GM12801 (cell line): ENCODE results near the gene NINL.

Source experiments
- CTCF ChIP-seq: IDR thresholded peaks from one replicate; pipeline ENCODE4 v1.5.1; 2011; ENCODE audit warnings: control low read depth; ENCODE audit not compliant: insufficient read length; ENCODE audit errors: extremely low read depth

The NINL gene

DNA sequence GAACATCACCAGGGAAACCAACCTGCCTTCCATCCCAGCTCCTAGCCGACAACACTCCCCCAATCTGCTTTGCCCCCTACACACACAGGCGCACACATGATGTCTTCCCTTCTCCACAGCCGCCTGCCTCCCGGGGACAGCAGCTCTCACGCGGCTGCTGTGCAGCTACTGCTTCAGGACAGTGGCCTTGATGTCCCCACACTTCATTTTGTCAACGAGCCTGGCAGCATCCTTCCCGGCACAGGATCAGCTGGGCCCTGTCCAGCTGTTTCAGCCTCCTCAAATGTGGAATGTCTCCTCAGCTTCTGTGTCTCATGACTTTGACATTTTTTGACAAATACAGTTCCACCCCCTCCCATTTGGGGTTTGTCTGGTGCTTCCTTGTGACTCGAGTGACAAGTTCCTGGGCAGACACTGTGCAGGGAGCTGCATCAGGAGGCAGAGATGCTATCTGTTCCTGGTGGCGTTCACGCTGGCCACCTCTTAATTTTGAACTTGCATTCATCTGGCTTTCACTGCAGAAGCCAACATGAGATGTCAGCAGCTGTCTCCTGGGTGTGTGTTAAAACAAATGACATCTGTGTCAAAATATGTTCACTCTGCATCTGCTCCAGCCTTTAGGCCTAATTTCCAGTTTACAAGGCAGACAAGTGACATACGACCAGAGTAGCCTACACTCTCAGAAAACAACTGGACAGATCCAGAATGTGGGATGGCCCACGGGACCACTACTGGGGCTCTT, 120.7 kb downstream of the NINL start:
- TF ChIP-seq CTCF = no peak

DNA sequence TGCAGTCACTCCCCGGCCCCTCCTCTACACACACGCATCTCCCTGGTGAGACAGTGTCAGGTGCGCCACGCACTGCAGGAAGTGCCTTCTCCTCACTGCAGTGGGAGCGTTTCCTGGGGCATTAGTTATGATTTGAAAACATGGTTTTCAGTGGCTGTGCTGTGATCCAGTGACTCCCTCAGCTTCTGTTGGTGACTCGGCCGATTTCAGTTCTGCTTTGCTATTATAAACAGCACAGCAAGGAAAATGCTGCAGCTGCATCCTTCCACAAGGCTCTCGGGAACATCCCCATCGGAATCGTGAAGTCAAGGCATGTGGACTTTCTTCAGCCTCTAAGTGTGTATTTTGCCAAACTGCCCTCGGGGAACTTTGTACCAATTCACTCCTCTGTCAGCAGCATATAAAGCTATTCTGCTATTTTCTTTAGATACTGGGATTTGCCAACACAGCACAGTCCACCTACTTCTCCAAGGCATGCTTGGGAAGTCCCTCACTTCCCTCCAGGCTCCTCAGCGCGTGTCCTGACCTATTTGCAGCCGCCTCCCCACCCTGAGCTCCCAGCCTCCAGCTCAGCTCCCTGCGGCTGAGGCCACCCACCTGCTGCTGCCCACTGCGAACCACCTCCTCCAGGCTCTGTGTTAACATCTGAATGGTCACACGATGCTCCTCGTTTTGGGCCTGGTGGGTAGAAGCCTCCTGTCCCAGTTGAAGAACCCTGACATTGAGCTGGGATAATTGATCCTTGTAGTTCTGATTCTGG, 123.4 kb downstream of the NINL start:
- no peak for TF ChIP-seq CTCF

DNA sequence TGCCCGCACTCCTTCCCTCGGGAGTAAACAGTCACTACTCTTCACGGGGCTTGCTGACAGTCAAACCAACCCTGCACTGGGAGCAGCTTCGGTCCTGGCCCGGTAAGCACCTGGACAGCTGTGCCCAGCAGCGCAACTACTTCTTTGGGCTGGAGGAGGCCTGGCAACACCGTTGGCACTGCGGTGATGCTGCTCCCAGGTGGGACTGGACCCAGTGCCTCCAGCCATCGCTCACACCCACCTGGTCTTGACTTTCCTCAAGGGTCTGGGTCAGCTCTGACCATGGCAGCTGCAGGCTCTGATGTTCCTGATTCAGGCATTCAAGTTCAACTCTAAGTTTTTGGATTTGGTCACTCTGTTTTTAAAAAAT, 124.1 kb downstream of the NINL start:
- no peak for TF ChIP-seq CTCF

GRCh38 chr20:25460566-25461280, 124.6 kb downstream of the NINL start:
- TF ChIP-seq CTCF = no peak

DNA sequence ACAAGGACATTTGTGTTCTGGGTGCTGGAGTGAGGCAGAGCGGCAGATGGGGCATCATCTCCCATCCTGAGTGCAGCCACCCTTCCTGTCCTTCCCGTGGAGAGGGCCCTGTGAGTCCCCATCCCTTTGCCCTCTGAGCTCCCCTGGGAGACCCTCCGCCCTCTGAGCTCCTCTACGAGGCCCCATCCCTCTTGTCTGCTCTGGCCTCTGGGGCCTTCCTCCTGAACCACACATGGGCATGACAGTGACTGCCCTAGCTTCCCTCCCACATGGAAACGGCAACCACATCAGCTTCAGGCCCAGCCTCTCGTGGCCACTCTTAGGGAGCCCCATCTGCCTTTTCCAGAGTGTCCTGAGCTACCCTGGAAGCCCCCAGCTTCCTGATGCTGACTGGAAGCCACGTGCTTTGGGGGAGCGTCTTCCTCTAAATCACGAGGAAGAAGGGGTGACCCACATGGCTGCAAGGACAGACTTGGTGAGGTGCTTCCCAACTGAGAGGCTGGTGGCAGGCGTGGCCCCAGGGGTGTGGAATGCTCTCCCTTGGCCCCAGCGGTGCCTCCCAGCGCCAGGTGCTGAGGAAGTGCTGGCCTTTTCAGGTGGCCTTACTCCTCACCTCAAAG, 125.3 kb downstream of the NINL start:
- no peak for TF ChIP-seq CTCF

- TF ChIP-seq CTCF = no peak
Measured at GRCh38 chr20:25459111-25459830, 126.1 kb downstream of the NINL start.
